HCT116 (cell line): ENCODE data around the gene MORN5. TPM values are rescaled to one million over a fixed set of nuclear protein-coding genes. Genes with fewer than 3 reads are reported as not detected.

Experiments used
- ATAC-seq: fragments of 200-7000 bp; cut with Tn5 transposase; 2 replicates; pipeline ENCODE4 v1.9.1; 2020; ENCODE audit warnings: mild to moderate bottlenecking, moderate library complexity
- BruUV-seq: library from RNA; stranded (reverse); fragments of 400-500 nt; replicated peaks from 2 replicates; lab custom pipeline; 2021; lab: Mats Ljungman, UMichigan
- CTCF ChIA-PET: fragments of 300-600 bp; sonication (Branson Sonifier 250); formaldehyde crosslinking; loops from one replicate; lab custom pipeline; 2021; ENCODE audit warnings: antibody characterized with exemption; lab: Charles Lee
- POLR2A ChIA-PET: fragments of 300-600, 350-600 bp; sonication (Branson Sonifier 250); formaldehyde crosslinking; loops from one replicate; lab custom pipeline; 2021; ENCODE audit warnings: antibody characterized with exemption; lab: Charles Lee
- RAD21 ChIA-PET, 2 experiments: fragments of 300-600 bp; sonication (Branson Sonifier 250); formaldehyde crosslinking; loops; one replicate each; lab custom pipeline; 2023; ENCODE audit warnings: low total read pairs in 2 of 2; ENCODE audit not compliant: uncharacterized antibody in 2 of 2, unreplicated experiment in 2 of 2, low non-redundant PET in 1 of 2; lab: Charles Lee
- DNase-seq: peaks from one replicate; pipeline ENCODE4 v3.0.0-alpha.2; 2010; ENCODE audit warnings: low read depth, low spot score
- H2AFZ ChIP-seq: fragments of 200-600 bp; shearing (Covaris generic), sonication (generic); 2 replicates; pipeline ENCODE4 v1.6.1; 2017; ENCODE audit warnings: low read depth, mixed run types, mixed read lengths, antibody characterized with exemption, low read length; ENCODE audit not compliant: poor library complexity, severe bottlenecking
- H3K27ac ChIP-seq: 2 replicates; pipeline ENCODE4 v1.5.1; 2012; ENCODE audit warnings: low read depth, low read length
- H3K27me3 ChIP-seq: fragments of 200-600 bp; sonication (generic); 2 replicates; pipeline ENCODE4 v1.6.1; 2016; ENCODE audit warnings: mixed run types, low read length, mixed read lengths; ENCODE audit not compliant: insufficient read depth
- H3K36me3 ChIP-seq, 2 experiments: fragments of 200-500 bp in 1 of 2; fragments of 200-600 bp in 1 of 2; sonication (Bioruptor generic) in 1 of 2; sonication (generic) in 1 of 2; 2 replicates each; pipeline versions ENCODE4 v1.5.1 to v1.6.1; 2014 to 2016; ENCODE audit warnings: low read length in 2 of 2, inconsistent platforms in 1 of 2, mixed read lengths in 1 of 2, mixed run types in 1 of 2; ENCODE audit not compliant: insufficient read depth in 2 of 2, control insufficient read depth in 1 of 2
- H3K4me1 ChIP-seq, 2 experiments: fragments of 200-600 bp in 1 of 2; sonication (generic) in 1 of 2; 2 replicates each; pipeline versions ENCODE4 v1.5.1 to v1.6.1; 2012 to 2017; ENCODE audit warnings: low read length in 2 of 2, inconsistent platforms in 1 of 2, mild to moderate bottlenecking in 1 of 2, mixed read lengths in 1 of 2, mixed run types in 1 of 2, moderate library complexity in 1 of 2; ENCODE audit not compliant: insufficient read depth in 2 of 2, control insufficient read depth in 1 of 2
- H3K4me2 ChIP-seq: fragments of 200-600 bp; sonication (generic); 2 replicates; pipeline ENCODE4 v1.6.1; 2017; ENCODE audit warnings: mixed run types, low read length, mixed read lengths
- H3K4me3 ChIP-seq, 2 experiments: fragments of 200-600 bp in 1 of 2; sonication (generic) in 1 of 2; replicated peaks in 1 of 2; 2 replicates each; pipeline ENCODE4 v1.5.1; 2011 to 2016; ENCODE audit warnings: low read length in 2 of 2, control low read depth in 1 of 2, low read depth in 1 of 2, mild to moderate bottlenecking in 1 of 2, mixed read lengths in 1 of 2, mixed run types in 1 of 2
- H3K79me2 ChIP-seq: fragments of 200-600 bp; sonication (generic); 2 replicates; pipeline ENCODE4 v1.6.1; 2017; ENCODE audit warnings: mild to moderate bottlenecking, mixed run types, low read length, moderate library complexity, mixed read lengths; ENCODE audit not compliant: insufficient read depth
- H3K9ac ChIP-seq: fragments of 200-600 bp; sonication (generic); 2 replicates; pipeline ENCODE4 v1.6.1; 2016; ENCODE audit warnings: low read length, mixed read lengths
- H3K9me2 ChIP-seq: fragments of 200-600 bp; sonication (generic), shearing (Covaris generic); 2 replicates; pipeline ENCODE4 v1.6.1; 2017; ENCODE audit warnings: mixed run types, mild to moderate bottlenecking, moderate library complexity; ENCODE audit not compliant: insufficient read depth
- H3K9me3 ChIP-seq, 2 experiments: fragments of 200-500 bp in 1 of 2; fragments of 200-600 bp in 1 of 2; sonication (Bioruptor generic) in 1 of 2; sonication (generic) in 1 of 2; 2 replicates each; pipeline ENCODE4 v1.6.1; 2014 to 2017; ENCODE audit warnings: low read length in 2 of 2, mixed read lengths in 2 of 2, inconsistent platforms in 1 of 2, low read depth in 1 of 2, mild to moderate bottlenecking in 1 of 2, mixed run types in 1 of 2, moderate library complexity in 1 of 2; ENCODE audit not compliant: control insufficient read depth in 1 of 2, insufficient read depth in 1 of 2
- H4K20me1 ChIP-seq: fragments of 200-600 bp; sonication (generic), shearing (Covaris generic); 2 replicates; pipeline ENCODE4 v1.6.1; 2017; ENCODE audit warnings: mixed run types, mild to moderate bottlenecking, moderate library complexity; ENCODE audit not compliant: insufficient read depth
- CBX3 ChIP-seq: IDR thresholded peaks from 2 replicates; pipeline ENCODE4 v1.6.1; 2012; ENCODE audit warnings: low read depth
- CTCF ChIP-seq, 3 experiments: fragments of 200-600 bp in 1 of 3; sonication (generic) in 1 of 3; IDR thresholded peaks in 2 of 3; conservative IDR thresholded peaks in 1 of 3; 2 replicates each; pipeline ENCODE4 v1.5.1; 2012 to 2017; ENCODE audit warnings: low read depth in 2 of 3, low read length in 2 of 3, antibody characterized with exemption in 1 of 3, borderline replicate concordance in 1 of 3, control low read depth in 1 of 3, mild to moderate bottlenecking in 1 of 3, mixed read lengths in 1 of 3, mixed run types in 1 of 3, moderate library complexity in 1 of 3; ENCODE audit not compliant: insufficient read depth in 1 of 3
- POLR2AphosphoS5 ChIP-seq: IDR thresholded peaks from 2 replicates; pipeline ENCODE4 v1.6.1; 2011; ENCODE audit warnings: mild to moderate bottlenecking, low read depth, low read length, moderate library complexity
- REST ChIP-seq: IDR thresholded peaks from 2 replicates; pipeline ENCODE4 v1.6.1; 2012; ENCODE audit warnings: low read depth
- SIN3A ChIP-seq: IDR thresholded peaks from 2 replicates; pipeline ENCODE4 v1.6.1; 2012; ENCODE audit warnings: low read depth
- SP1 ChIP-seq: IDR thresholded peaks from 2 replicates; pipeline ENCODE4 v1.6.1; 2012; ENCODE audit warnings: low read depth
- intact Hi-C: fragments of 100-400 bp; cut with micrococcal nuclease; formaldehyde crosslinking; loops from 2 replicates; pipeline ENCODE4 v1.10.0; 2022
- total RNA-seq: library from RNA; stranded (reverse); gene quantifications from one replicate; pipeline ENCODE4 v1.2.1, GENCODE V29; 2021; ENCODE audit not compliant: unreplicated experiment

MORN5 gene
- total RNA-seq, 1 experiment from 2014 or later: not detected

DNA sequence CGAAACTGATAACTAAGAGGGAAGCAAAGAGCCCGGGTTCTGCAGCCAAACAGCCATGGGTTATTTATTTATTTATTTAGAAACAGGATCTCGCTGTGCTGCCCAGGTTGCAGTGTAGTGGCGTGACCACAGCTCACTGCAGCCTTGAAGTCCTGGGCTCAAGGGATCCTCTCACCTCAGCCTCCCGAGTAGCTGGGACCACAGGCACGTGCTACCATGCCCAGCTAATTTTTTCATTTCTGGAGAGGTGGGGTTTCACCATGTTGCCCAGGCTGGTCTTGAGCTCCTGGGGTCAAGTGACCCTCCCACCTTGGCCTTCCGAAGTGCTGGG, 24.2 kb upstream of the MORN5 start:
- ATAC-seq (no peak), DNase-seq (no peak)
- Histone ChIP-seq H3K9me3 (no peaks in the 10 kb centered on the region), H3K27ac (no peak overlapping the region), H3K36me3 (no peaks in the 10 kb centered on the region), H3K4me3 (no peak overlapping the region), H3K4me1 (peaks cover 0 to 15% of the 10 kb centered on the region in 2 experiments; a peak in 2 of 4 replicates), H3K27me3 (no peaks in the 10 kb centered on the region), H3K9me2 (no peaks in the 10 kb centered on the region), H4K20me1 (no peaks in the 10 kb centered on the region), H3K9ac (no peak overlapping the region), H3K79me2 (no peaks in the 10 kb centered on the region), H3K4me2 (no peak overlapping the region), H2AFZ (no peak overlapping the region)
- TF ChIP-seq POLR2AphosphoS5 (no peak), CTCF (IDR thresholded peaks at IDR 0.05 in 2 of 3, conservative IDR thresholded peaks at IDR 0.05 in 1 of 3; ENCODE audit: borderline replicate concordance in 1 of 3, insufficient read depth in 1 of 3, low read depth in 2 of 3, low read length in 2 of 3) (no peak), REST (no peak), CBX3 (no peak), SP1 (no peak), SIN3A (no peak)
- BruUV-seq: no TSS peak
- POLR2A ChIA-PET: no interaction called here
- RAD21 ChIA-PET: no interaction called here
- CTCF ChIA-PET: interaction anchor here (3.0 kb wide), 1 partner anchor 10 kb away, joined by 11 read pairs; no protein-coding TSS in a partner anchor
- intact Hi-C loops: no loop called here
